Testis (tissue), 2 donors: ENCODE results near the gene MAP2K5.

Experiments
- POLR2A ChIP-seq: fragments of 450-650 bp; IDR thresholded peaks from one replicate; pipeline ENCODE4 v1.6.1; 2017; ENCODE audit warnings: antibody characterized with exemption, mild to moderate bottlenecking, moderate library complexity
- TF ChIP-seq, protein P1 (sequence below), 3 experiments: fragments of 450-650 bp in 2 of 3; fragments of 200-600 bp in 1 of 3; sonication (generic) in 1 of 3; IDR thresholded peaks; one replicate each; pipeline ENCODE4 v1.5.1; 2016 to 2019; ENCODE audit warnings: antibody characterized with exemption in 3 of 3, mild to moderate bottlenecking in 2 of 3, moderate library complexity in 1 of 3

DNA sequence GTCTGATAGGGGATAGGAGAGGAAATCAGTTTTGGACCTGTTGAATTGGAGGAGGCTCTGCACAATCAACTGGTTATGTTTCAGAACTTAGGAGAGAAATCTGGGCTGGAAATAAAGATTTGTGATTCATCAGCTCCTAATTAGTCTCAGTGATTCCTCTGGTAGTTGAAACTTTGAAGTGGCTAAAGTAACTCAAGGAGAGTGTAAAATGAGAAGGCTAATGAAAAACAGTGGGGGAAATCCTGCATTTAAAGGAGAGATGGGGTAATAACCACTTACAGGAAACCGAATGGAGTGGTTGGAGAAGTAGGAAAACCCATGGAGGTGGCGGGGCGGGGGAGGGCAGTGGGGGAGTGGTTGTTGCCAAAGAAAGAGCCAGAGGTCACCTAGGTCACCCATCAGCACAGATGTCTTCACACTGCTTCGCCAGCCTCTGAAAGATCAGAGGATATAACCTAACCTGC, 32.6 kb downstream of the MAP2K5 start:
- TF ChIP-seq, protein P1, sequence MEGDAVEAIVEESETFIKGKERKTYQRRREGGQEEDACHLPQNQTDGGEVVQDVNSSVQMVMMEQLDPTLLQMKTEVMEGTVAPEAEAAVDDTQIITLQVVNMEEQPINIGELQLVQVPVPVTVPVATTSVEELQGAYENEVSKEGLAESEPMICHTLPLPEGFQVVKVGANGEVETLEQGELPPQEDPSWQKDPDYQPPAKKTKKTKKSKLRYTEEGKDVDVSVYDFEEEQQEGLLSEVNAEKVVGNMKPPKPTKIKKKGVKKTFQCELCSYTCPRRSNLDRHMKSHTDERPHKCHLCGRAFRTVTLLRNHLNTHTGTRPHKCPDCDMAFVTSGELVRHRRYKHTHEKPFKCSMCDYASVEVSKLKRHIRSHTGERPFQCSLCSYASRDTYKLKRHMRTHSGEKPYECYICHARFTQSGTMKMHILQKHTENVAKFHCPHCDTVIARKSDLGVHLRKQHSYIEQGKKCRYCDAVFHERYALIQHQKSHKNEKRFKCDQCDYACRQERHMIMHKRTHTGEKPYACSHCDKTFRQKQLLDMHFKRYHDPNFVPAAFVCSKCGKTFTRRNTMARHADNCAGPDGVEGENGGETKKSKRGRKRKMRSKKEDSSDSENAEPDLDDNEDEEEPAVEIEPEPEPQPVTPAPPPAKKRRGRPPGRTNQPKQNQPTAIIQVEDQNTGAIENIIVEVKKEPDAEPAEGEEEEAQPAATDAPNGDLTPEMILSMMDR (IDR thresholded peaks at IDR 0.05) = no peak
- no peak for TF ChIP-seq POLR2A
